ACC112 (cell line): ENCODE results near the gene LIG3.
"Not testable (repeated sequence)": the region's sequence is repeated elsewhere in the genome, so short reads cannot be mapped to it uniquely, and the experiment has no call there.

Experiments
- H2AFZ ChIP-seq: fragments of 200-600 bp; sonication (generic); one replicate; pipeline ENCODE4 v1.6.0; 2017; ENCODE audit warnings: antibody characterized with exemption, low read length; ENCODE audit not compliant: unreplicated experiment
- H3K27ac ChIP-seq: fragments of 200-600 bp; sonication (generic); 2 replicates; pipeline ENCODE4 v1.5.1; 2014; ENCODE audit warnings: low read depth, mild to moderate bottlenecking, antibody characterized with exemption, low read length, moderate library complexity
- H3K27me3 ChIP-seq: fragments of 200-600 bp; sonication (generic); 2 replicates; pipeline ENCODE4 v1.6.1; 2014; ENCODE audit warnings: mild to moderate bottlenecking, antibody characterized with exemption, low read length, moderate library complexity, mixed read lengths; ENCODE audit not compliant: insufficient read depth
- H3K36me3 ChIP-seq: fragments of 200-600 bp; sonication (generic); 2 replicates; pipeline ENCODE4 v1.6.1; 2016; ENCODE audit warnings: mild to moderate bottlenecking, antibody characterized with exemption, low read length, moderate library complexity, mixed read lengths; ENCODE audit not compliant: insufficient read depth
- H3K4me1 ChIP-seq: fragments of 200-600 bp; sonication (generic); one replicate; pipeline ENCODE4 v1.6.1; 2016; ENCODE audit warnings: low read length, mixed read lengths; ENCODE audit not compliant: insufficient read depth, unreplicated experiment, control insufficient read depth
- H3K4me3 ChIP-seq: fragments of 200-600 bp; sonication (generic); 2 replicates; pipeline ENCODE4 v1.5.1; 2014; ENCODE audit warnings: mild to moderate bottlenecking, low read depth, low read length
- H3K79me2 ChIP-seq: fragments of 200-600 bp; sonication (generic); one replicate; pipeline ENCODE4 v1.6.0; 2016; ENCODE audit warnings: low read length; ENCODE audit not compliant: control insufficient read depth, unreplicated experiment, insufficient read depth

The LIG3 gene

GRCh38 chr17:35018814-35019213 lies 38.5 kb downstream of the LIG3 start:
- H3K4me1 ChIP-seq, result peaks cover 25% of the 10 kb centered on the region
- H3K36me3 ChIP-seq, result peaks cover 7% of the 10 kb centered on the region; the same call in 1 of the 2 replicates
- H3K79me2 ChIP-seq, result no peaks in the 10 kb centered on the region
- no peaks in the 10 kb centered on the region for H3K27me3 ChIP-seq
- no peak overlapping the region for H2AFZ ChIP-seq
- H3K27ac ChIP-seq, result no peak overlapping the region
- no peak overlapping the region for H3K4me3 ChIP-seq

DNA sequence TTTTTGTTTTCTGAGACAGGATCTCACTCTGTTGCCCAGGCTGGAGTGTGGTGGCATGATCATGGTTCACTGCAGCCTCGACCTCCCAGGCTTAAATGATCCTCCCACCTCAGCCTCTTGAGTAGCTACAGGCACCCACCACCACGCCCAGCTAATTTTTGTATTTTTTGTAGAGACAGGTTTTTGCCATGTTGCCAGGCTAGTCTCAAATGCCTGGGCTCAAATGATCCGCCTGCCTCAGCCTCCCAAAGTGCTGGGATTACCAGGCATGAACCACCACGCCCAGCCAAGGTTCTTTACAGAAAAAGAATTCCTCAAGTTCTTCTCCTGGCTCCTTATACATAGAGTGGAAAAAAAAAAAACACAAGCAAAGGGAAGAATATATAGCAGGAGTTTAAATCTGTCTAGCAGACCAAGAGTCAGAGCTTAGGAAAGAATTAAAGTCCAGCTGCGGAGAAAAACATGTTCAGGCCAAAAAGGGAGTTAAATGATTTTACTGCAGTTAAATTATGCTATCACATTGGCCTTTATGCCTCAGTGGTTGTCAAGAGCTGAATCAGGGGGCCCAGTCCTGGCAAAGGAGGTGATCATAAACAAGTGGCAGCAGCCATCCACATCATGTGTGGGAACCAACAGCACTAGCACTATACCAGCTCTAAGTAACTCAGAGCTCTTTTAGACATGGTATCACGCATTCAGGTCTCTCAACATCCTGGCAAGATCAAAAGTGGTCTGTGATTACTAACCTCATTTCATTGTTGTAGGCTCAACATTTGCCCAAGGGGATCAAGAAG lies 39.3 kb downstream of the LIG3 start:
- Histone ChIP-seq H2AFZ (no peak overlapping the region), H3K4me1 (peaks cover 26% of the 10 kb centered on the region), H3K4me3 (no peak overlapping the region), H3K36me3 (peaks cover 7% of the 10 kb centered on the region; the same call in 1 of the 2 replicates), H3K27ac (no peak overlapping the region), H3K79me2 (no peaks in the 10 kb centered on the region), H3K27me3 (no peaks in the 10 kb centered on the region)

- H2AFZ ChIP-seq, result no peak overlapping the region
- H3K27me3 ChIP-seq, result no peaks in the 10 kb centered on the region
- H3K36me3 ChIP-seq, result peaks cover 4% of the 10 kb centered on the region; the same call in 1 of the 2 replicates
- peak overlapping the region; percentile 98 for H3K27ac ChIP-seq
- no peak overlapping the region for H3K4me3 ChIP-seq
- H3K4me1 ChIP-seq, result peaks cover 26% of the 10 kb centered on the region
- no peaks in the 10 kb centered on the region for H3K79me2 ChIP-seq
These were observed 41.4 kb downstream of the LIG3 start for GRCh38 chr17:35021520-35022380.

GRCh38 chr17:35022536-35023063 lies 42.3 kb downstream of the LIG3 start:
- peak overlapping the region; percentile 7; the same call in 1 of the 2 replicates for H3K4me3 ChIP-seq
- peaks cover 4% of the 10 kb centered on the region; the same call in 1 of the 2 replicates for H3K36me3 ChIP-seq
- peaks cover 26% of the 10 kb centered on the region for H3K4me1 ChIP-seq
- H2AFZ ChIP-seq, result no peak overlapping the region
- H3K79me2 ChIP-seq, result no peaks in the 10 kb centered on the region
- H3K27me3 ChIP-seq, result no peaks in the 10 kb centered on the region
- H3K27ac ChIP-seq, result peak overlapping the region; percentile 98

DNA sequence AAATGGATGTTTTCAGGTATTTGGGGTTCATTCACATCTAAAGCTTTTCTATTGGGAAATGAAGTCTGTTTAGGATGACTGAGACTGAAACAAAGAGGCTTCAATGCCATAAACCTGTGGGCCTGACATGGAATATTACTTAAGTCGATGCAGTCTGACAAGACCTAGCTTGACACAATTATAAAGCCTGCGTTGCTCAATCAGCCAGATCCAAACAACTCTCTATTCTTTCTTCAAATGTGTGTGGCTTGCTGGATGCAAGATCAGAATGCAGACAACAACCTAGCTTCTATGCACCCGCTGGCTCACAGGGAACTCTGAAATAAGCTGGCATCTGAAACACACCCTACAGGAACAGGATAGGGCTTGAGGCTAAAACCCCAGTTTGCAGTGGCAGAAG lies 43.2 kb downstream of the LIG3 start:
- H3K4me3 ChIP-seq, result no peak overlapping the region
- H3K79me2 ChIP-seq, result no peaks in the 10 kb centered on the region
- peaks cover 4% of the 10 kb centered on the region; the same call in 1 of the 2 replicates for H3K36me3 ChIP-seq
- no peak overlapping the region for H2AFZ ChIP-seq
- peak overlapping the region; percentile 98 for H3K27ac ChIP-seq
- no peaks in the 10 kb centered on the region for H3K27me3 ChIP-seq
- peaks cover 32% of the 10 kb centered on the region for H3K4me1 ChIP-seq

GRCh38 chr17:35025541-35025940 lies 45.2 kb downstream of the LIG3 start:
- Histone ChIP-seq H3K27me3 (no peaks in the 10 kb centered on the region), H2AFZ (no peak overlapping the region), H3K27ac (no peak overlapping the region), H3K36me3 (no peaks in the 10 kb centered on the region), H3K4me1 (peaks cover 38% of the 10 kb centered on the region), H3K4me3 (no peak overlapping the region), H3K79me2 (no peaks in the 10 kb centered on the region)

DNA sequence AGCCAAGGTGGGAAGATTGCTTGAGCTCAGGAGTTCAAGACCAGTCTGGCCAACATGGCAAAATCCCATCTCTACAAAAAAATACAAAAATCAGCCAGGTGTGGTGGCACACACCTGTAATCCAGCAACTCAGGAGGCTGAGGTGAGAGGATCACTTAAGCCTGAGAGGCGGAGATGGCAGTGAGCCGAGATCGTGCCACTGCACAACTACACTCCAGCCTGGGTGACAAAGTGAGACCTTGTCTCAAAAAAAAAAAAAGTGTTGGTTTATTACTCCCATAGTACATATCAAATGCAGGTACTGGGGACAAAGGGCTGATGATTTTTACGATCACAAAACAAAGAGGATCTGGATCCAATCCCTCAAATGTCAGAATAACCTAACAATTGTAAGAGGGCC lies 47.8 kb downstream of the LIG3 start:
- Histone ChIP-seq H3K4me1 (peaks cover 21% of the 10 kb centered on the region), H3K27ac (peak overlapping the region; percentile 46)
- not testable (repeated sequence) for H2AFZ ChIP-seq, H3K27me3 ChIP-seq, H3K36me3 ChIP-seq, H3K79me2 ChIP-seq, H3K4me3 ChIP-seq

DNA sequence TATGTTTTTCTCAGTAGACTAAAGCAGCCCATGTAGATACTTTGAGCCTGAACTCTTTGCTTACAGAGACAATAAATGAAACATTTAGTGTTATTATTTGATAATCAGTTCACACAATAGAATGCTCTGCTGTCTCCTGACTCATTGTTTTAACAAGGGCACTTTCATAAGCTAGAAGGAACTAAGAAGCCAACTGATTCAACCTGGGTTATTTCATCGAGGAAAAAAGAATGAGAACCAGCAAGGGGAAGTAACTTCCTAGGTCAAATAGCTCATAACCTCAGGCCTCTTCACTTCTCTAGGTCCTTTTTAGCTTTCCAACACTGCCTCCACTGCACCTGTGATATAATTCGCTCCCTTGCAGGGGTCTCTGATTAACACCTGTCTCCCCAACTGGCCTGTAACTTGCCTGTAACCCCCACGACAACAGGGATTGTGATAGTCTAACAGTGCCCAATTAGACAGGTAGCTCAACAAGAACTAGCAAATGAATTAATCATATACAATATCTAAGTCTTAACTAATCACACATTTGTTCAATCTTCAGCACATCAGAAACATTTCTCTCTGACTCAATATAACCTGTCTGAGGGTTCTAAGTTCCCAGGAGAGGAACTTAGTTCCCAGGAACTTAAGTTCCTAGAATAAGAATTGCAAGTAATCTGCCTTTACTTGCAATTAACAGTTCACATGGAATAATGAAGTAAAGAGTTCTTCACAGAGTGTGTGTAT lies 48.4 kb downstream of the LIG3 start:
- peak overlapping the region; percentile 46 for H3K27ac ChIP-seq
- H3K36me3 ChIP-seq, result no peaks in the 10 kb centered on the region
- no peaks in the 10 kb centered on the region for H3K79me2 ChIP-seq
- H2AFZ ChIP-seq, result no peak overlapping the region
- H3K4me3 ChIP-seq, result no peak overlapping the region
- peaks cover 15% of the 10 kb centered on the region for H3K4me1 ChIP-seq
- no peaks in the 10 kb centered on the region for H3K27me3 ChIP-seq

DNA sequence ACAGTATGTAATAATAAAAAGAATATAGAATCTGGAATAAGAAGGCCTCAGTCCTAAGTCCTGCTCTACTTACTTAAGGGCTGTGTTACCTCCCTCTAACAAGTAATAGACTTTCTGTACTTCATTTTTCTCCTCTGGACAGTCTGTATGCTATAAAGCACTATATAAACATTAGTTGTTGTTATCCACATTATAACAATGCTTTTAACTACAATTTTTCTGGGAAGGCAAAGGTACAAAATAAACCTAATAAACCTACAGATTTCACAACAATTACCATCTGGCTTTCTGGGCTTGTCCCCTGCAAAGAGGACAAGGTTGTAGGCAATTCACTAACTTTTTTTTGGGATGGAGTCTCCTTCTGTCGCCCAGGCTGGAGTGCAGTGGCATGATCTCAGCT lies 50.5 kb downstream of the LIG3 start:
- H3K27ac ChIP-seq, result no peak overlapping the region
- no peaks in the 10 kb centered on the region for H3K27me3 ChIP-seq
- no peak overlapping the region for H3K4me3 ChIP-seq
- no peaks in the 10 kb centered on the region for H3K79me2 ChIP-seq
- no peaks in the 10 kb centered on the region for H3K36me3 ChIP-seq
- H3K4me1 ChIP-seq, result peaks cover 12% of the 10 kb centered on the region
- no peak overlapping the region for H2AFZ ChIP-seq

GRCh38 chr17:35038453-35038852 lies 58.1 kb downstream of the LIG3 start:
- peaks cover 13% of the 10 kb centered on the region for H3K79me2 ChIP-seq
- no peaks in the 10 kb centered on the region for H3K27me3 ChIP-seq
- no peak overlapping the region for H3K27ac ChIP-seq
- H2AFZ ChIP-seq, result no peak overlapping the region
- no peaks in the 10 kb centered on the region for H3K4me1 ChIP-seq
- H3K36me3 ChIP-seq, result 0 out of 2 replicates have a peak, but pooled peaks cover 2% of the 10 kb centered on the region
- no peak overlapping the region for H3K4me3 ChIP-seq
